K562 (cell line): ENCODE data around the gene CSDE1. TPM values are rescaled to one million over a fixed set of nuclear protein-coding genes. Genes with fewer than 3 reads are reported as not detected.
A peak's percentile ranks its signal among the peaks of the same experiment; 100 is the strongest.

Experiments used
- CBFA2T2 ChIP-seq: fragments of 450-650 bp; conservative IDR thresholded peaks from 2 replicates; pipeline ENCODE4 v1.6.1; 2017; ENCODE audit warnings: mild to moderate bottlenecking
- CBX5 ChIP-seq: IDR thresholded peaks from 2 replicates; pipeline ENCODE4 v1.6.1; 2014; ENCODE audit warnings: low read depth, borderline replicate concordance
- CHD4 ChIP-seq: fragments of 200-600 bp; sonication (generic); IDR thresholded peaks from 3 replicates; pipeline ENCODE4 v1.6.1; 2012; ENCODE audit warnings: low read depth, mild to moderate bottlenecking, mixed read lengths, low read length, inconsistent platforms; ENCODE audit not compliant: insufficient read depth, insufficient replicate concordance, poor library complexity, severe bottlenecking
- COPS2 ChIP-seq: fragments of 450-650 bp; conservative IDR thresholded peaks from 2 replicates; pipeline ENCODE4 v1.6.1; 2016; ENCODE audit warnings: mild to moderate bottlenecking, moderate library complexity
- E2F3 ChIP-seq: fragments of 250-450 bp; sonication (Bioruptor Pico); IDR thresholded peaks from 2 replicates; pipeline ENCODE4 v1.4.0; 2020; ENCODE audit warnings: mild to moderate bottlenecking
- ETS2 ChIP-seq: IDR thresholded peaks from 2 replicates; pipeline ENCODE4 v1.6.1; 2016; ENCODE audit warnings: borderline replicate concordance, missing genetic modification characterization, mild to moderate bottlenecking, moderate library complexity, missing compliant biosample characterization; ENCODE audit not compliant: poor library complexity, severe bottlenecking
- ETV1 ChIP-seq: fragments of 450-650 bp; conservative IDR thresholded peaks from 2 replicates; pipeline ENCODE4 v1.6.1; 2016; ENCODE audit warnings: missing genetic modification characterization, control low read depth, low read depth, missing compliant biosample characterization
- HLTF ChIP-seq: fragments of 450-650 bp; IDR thresholded peaks from 2 replicates; pipeline ENCODE4 v1.6.1; 2016
- MBD1 ChIP-seq: fragments of 250-450 bp; sonication (Bioruptor Pico); IDR thresholded peaks from 2 replicates; pipeline ENCODE4 v1.8.0; 2022; ENCODE audit warnings: inconsistent platforms
- MEF2A ChIP-seq: IDR thresholded peaks from 2 replicates; pipeline ENCODE4 v1.6.1; 2011; ENCODE audit warnings: low read depth, mild to moderate bottlenecking, low read length, moderate library complexity; ENCODE audit not compliant: control insufficient read depth
- MEF2D ChIP-seq: conservative IDR thresholded peaks from 2 replicates; pipeline ENCODE4 v1.6.1; 2016; ENCODE audit warnings: low read depth, missing genetic modification characterization, missing compliant biosample characterization
- MTF1 ChIP-seq: fragments of 250-450 bp; sonication (Bioruptor Pico); IDR thresholded peaks from 2 replicates; pipeline ENCODE4 v1.9.0; 2021; ENCODE audit warnings: moderate library complexity, mild to moderate bottlenecking, inconsistent platforms, borderline replicate concordance
- PHF20 ChIP-seq: fragments of 450-650 bp; IDR thresholded peaks from 2 replicates; pipeline ENCODE4 v1.6.1; 2018; ENCODE audit not compliant: partially characterized antibody
- PKNOX1 ChIP-seq: fragments of 450-650 bp; IDR thresholded peaks from 2 replicates; pipeline ENCODE4 v1.6.1; 2016
- PYGO2 ChIP-seq: fragments of 450-650 bp; IDR thresholded peaks from 2 replicates; pipeline ENCODE4 v1.6.1; 2016; ENCODE audit warnings: mild to moderate bottlenecking, missing genetic modification characterization, moderate library complexity, missing compliant biosample characterization
- RFX1 ChIP-seq: fragments of 450-650 bp; IDR thresholded peaks from 2 replicates; pipeline ENCODE4 v1.6.1; 2016; ENCODE audit warnings: mild to moderate bottlenecking, moderate library complexity
- SP1 ChIP-seq: sonication (generic); formaldehyde crosslinking; IDR thresholded peaks from 2 replicates; pipeline ENCODE4 v1.8.1; 2022; ENCODE audit warnings: mild to moderate bottlenecking, missing genetic modification reagents
- TAF9B ChIP-seq: fragments of 450-650 bp; IDR thresholded peaks from 2 replicates; pipeline ENCODE4 v1.6.1; 2018; ENCODE audit warnings: mild to moderate bottlenecking; ENCODE audit not compliant: partially characterized antibody
- ZEB2 ChIP-seq: fragments of 450-650 bp; IDR thresholded peaks from 2 replicates; pipeline ENCODE4 v1.6.1; 2016
- ZNF280A ChIP-seq: fragments of 450-650 bp; IDR thresholded peaks from 2 replicates; pipeline ENCODE4 v1.6.1; 2018; ENCODE audit warnings: mild to moderate bottlenecking, low read depth; ENCODE audit not compliant: partially characterized antibody
- ZNF584 ChIP-seq: fragments of 200-800 bp; sonication (Bioruptor generic); IDR thresholded peaks from 2 replicates; pipeline ENCODE4 v1.6.1; 2016; ENCODE audit warnings: low read depth, mild to moderate bottlenecking, missing genetic modification characterization, missing compliant biosample characterization
- ZNF740 ChIP-seq, 3 experiments: fragments of 200-800 bp in 1 of 3; sonication (Bioruptor generic) in 1 of 3; sonication (generic) in 1 of 3; formaldehyde crosslinking in 1 of 3; IDR thresholded peaks; 2 replicates each; pipeline versions ENCODE4 v1.6.1 to v1.8.0; 2016 to 2022; ENCODE audit warnings: mild to moderate bottlenecking in 2 of 3, missing compliant biosample characterization in 2 of 3, missing genetic modification characterization in 2 of 3, missing genetic modification reagents in 1 of 3
- polyA plus RNA-seq, 8 experiments: library from polyadenylated mRNA; depleted of rRNA in 4 of 8; stranded (reverse) in 5 of 8; unstranded in 3 of 8; fragments of >200 nt; fragmentation: Nextera tagmentation in 2 of 8; fragmentation: Illumina TruSeq in 1 of 8; extraction: Ambion mirVana in 2 of 8; extraction: Trizol in 1 of 8; gene quantifications; 2 replicates each; pipeline versions ENCODE4 v1.2.1 to v1.2.3, GENCODE V29; 2011 to 2014; ENCODE audit warnings: inconsistent platforms in 1 of 8, missing spikeins in 1 of 8
- total RNA-seq, 7 experiments: library from RNA; depleted of rRNA in 6 of 7; stranded (reverse); fragments of >200 nt in 6 of 7; fragmentation: Illumina TruSeq in 2 of 7; extraction: Trizol in 2 of 7; gene quantifications; 2 replicates each; pipeline versions ENCODE4 v1.2.1 to v1.2.3, GENCODE V29; 2011 to 2021; ENCODE audit warnings: low replicate concordance in 1 of 7

CSDE1 gene
- total and polyA plus RNA-seq, 9 of the 15 experiments (the other 6 are each of a cell fraction or from before 2014, with no cell fraction given), result 174 to 538 (median 403) TPM

- 0 out of 2 replicates have a peak, but pooled peaks have one; percentile 49 for TF ChIP-seq CBX5
- no peak for TF ChIP-seq SP1 (CRISPR knock-in tag)
- TF ChIP-seq MBD1 (CRISPR knock-in tag), result no peak
- TF ChIP-seq COPS2, result no peak
- TF ChIP-seq MEF2D (tag), result peak; percentile 6; the same call in 1 of the 2 replicates
- peak; percentile 64 for TF ChIP-seq TAF9B
- TF ChIP-seq ETV1 (tag), result peak; percentile 91
- no peak for TF ChIP-seq MTF1
- TF ChIP-seq ZNF740 (CRISPR knock-in tag; IDR thresholded peaks at IDR 0.05), result no peak
- no peak for TF ChIP-seq ZNF740 (tag; IDR thresholded peaks at IDR 0.05)
- 0 out of 2 replicates have a peak, but pooled peaks have one; percentile 15 for TF ChIP-seq HLTF
- no peak for TF ChIP-seq ZNF280A
- no peak for TF ChIP-seq RFX1
- TF ChIP-seq ZNF584 (CRISPR knock-in tag), result no peak
- TF ChIP-seq PHF20, result peak; percentile 99
- no peak for TF ChIP-seq E2F3
- peak; percentile 52; the same call in 1 of the 2 replicates for TF ChIP-seq PKNOX1
- TF ChIP-seq MEF2A, result no peak
- TF ChIP-seq ETS2 (tag), result no peak
- no peak for TF ChIP-seq CBFA2T2
- TF ChIP-seq ZEB2, result 0 out of 2 replicates have a peak, but pooled peaks have one; percentile 10
- no peak for TF ChIP-seq CHD4
- no peak for TF ChIP-seq PYGO2
Observed at GRCh38 chr1:114780344-114781226, 22.8 kb upstream of the CSDE1 start, which contains the start of gene SIKE1 (continued).
